Measurements from ENCODE around the gene MUC15. TPM values are rescaled to one million over a fixed set of nuclear protein-coding genes. Genes with fewer than 3 reads are reported as not detected.
A peak's percentile ranks its signal among the peaks of the same experiment; 100 is the strongest.

Gene MUC15
- total and polyA plus RNA-seq, 2 of the 8 experiments (the other 6 are each of a cell fraction or from before 2014, with no cell fraction given): not detected

DNA sequence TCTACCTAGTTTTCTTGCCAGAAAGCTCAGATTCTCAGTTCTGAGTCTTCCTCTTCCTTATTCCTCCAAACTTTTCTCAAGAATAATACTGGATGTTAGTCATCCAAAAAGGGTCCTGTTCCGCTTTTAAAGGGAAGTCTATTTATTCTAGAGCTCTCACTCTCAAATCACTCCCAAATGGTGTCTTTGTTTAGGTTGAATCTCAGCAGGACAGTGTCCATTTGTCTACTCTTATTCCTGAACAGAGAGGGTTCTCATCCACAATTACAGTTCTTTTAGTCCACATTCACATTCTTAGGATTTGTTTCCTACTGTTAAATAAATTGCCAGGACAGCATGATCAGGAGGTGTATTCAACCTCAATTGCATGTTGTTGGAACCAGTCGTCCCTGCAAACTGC is 61.3 kb downstream of the MUC15 start:
- no peak overlapping the region for H4K5ac ChIP-seq (ENCODE audit: insufficient read length, low read depth, low read length)
- no peaks in the 10 kb centered on the region for H3K79me2 ChIP-seq (ENCODE audit: control insufficient read depth in 1 of 2, insufficient read depth in 2 of 2, low read length in 2 of 2)
- H3K18ac ChIP-seq (ENCODE audit: extremely low read depth, low read length): no peak overlapping the region
- H3K4ac ChIP-seq (replicated peaks; ENCODE audit: insufficient read length, low read depth, low read length): no peak overlapping the region
- CTCF ChIA-PET (ENCODE audit: partially characterized antibody): interaction anchor here (1.5 to 2.0 kb wide), 2 partner anchors 12 to 14 kb away, joined by 5 to 6 read pairs; no protein-coding TSS in a partner anchor
- no peak overlapping the region for H2BK15ac ChIP-seq (ENCODE audit: low read length)
- H3K4me3 ChIP-seq (ENCODE audit: extremely low read depth in 1 of 4, insufficient read depth in 2 of 4, low read depth in 3 of 4, low read length in 4 of 4): no peak overlapping the region
- H2AFZ ChIP-seq (ENCODE audit: low read length): 0 out of 2 replicates have a peak overlapping the region, but pooled peaks have one; percentile 58
- no peaks in the 10 kb centered on the region for H3K79me1 ChIP-seq (ENCODE audit: low read depth, low read length)
- no peak overlapping the region for H4K8ac ChIP-seq (ENCODE audit: extremely low read depth, insufficient read depth, low read length)
- no peaks in the 10 kb centered on the region for H3K36me3 ChIP-seq (ENCODE audit: control insufficient read depth in 2 of 4, insufficient read depth in 4 of 4, low read length in 3 of 4)
- H3K4me2 ChIP-seq (ENCODE audit: insufficient read depth in 1 of 2, low read depth in 2 of 2, low read length in 2 of 2): no peak overlapping the region
- 92% methylated on average over 2 of the region's 2 CpGs; no CpG with 5 or more reads in 1 of the 2 experiments for WGBS, 2 experiments (ENCODE audit: extremely low coverage in 1 of 2, insufficient coverage in 1 of 2, insufficient read length in 1 of 2, insufficient replicate concordance in 2 of 2, low coverage in 1 of 2, low lambda C conversion rate in 2 of 2, missing lambda C conversion rate in 1 of 2)
- no peak overlapping the region for H2AK5ac ChIP-seq (ENCODE audit: low read depth, low read length)
- H3K4me1 ChIP-seq (replicated peaks in 1 of 4; ENCODE audit: control insufficient read depth in 3 of 4, insufficient read depth in 4 of 4, low read length in 3 of 4): no peaks in the 10 kb centered on the region
- no peak overlapping the region for H4K91ac ChIP-seq (replicated peaks; ENCODE audit: insufficient read length, low read length)
- no peaks in the 10 kb centered on the region for H3K27me3 ChIP-seq (replicated peaks in 1 of 4; ENCODE audit: control insufficient read depth in 3 of 4, extremely low read depth in 1 of 4, insufficient read depth in 3 of 4, low read length in 3 of 4)
- no peak overlapping the region for H3K9ac ChIP-seq (replicated peaks in 1 of 4; ENCODE audit: extremely low read depth in 1 of 4, low read depth in 3 of 4, low read length in 3 of 4)
- H2BK12ac ChIP-seq (ENCODE audit: low read depth, low read length): no peak overlapping the region
- H2BK5ac ChIP-seq (ENCODE audit: low read depth, low read length): no peak overlapping the region
- no peak overlapping the region for H2BK20ac ChIP-seq (ENCODE audit: low read length)
- no peak overlapping the region for H3K14ac ChIP-seq (ENCODE audit: insufficient read length)
- H4K20me1 ChIP-seq (replicated peaks in 1 of 2; ENCODE audit: control insufficient read depth in 1 of 2, insufficient read depth in 2 of 2, low read length in 2 of 2): no peaks in the 10 kb centered on the region
- DNase-seq (ENCODE audit: low read depth in 1 of 2, low spot score in 2 of 2): no peak
- no peaks in the 10 kb centered on the region for H3K9me3 ChIP-seq (ENCODE audit: insufficient read depth in 2 of 2, low read depth in 1 of 2, low read length in 1 of 2)
- H3K23me2 ChIP-seq (ENCODE audit: low read depth, low read length): no peaks in the 10 kb centered on the region
- no peak for FAIRE-seq
- H2BK120ac ChIP-seq (replicated peaks; ENCODE audit: low read depth, low read length): no peak overlapping the region
- H3K23ac ChIP-seq (ENCODE audit: insufficient read length): no peak overlapping the region
- H3K27ac ChIP-seq (ENCODE audit: low read depth, low read length): no peak overlapping the region
- no peak for TF ChIP-seq RNF2 (IDR thresholded peaks at IDR 0.05; ENCODE audit: borderline replicate concordance, low read depth, low read length, missing control alignments, poor library complexity, severe bottlenecking)
- POLR2A ChIA-PET (ENCODE audit: partially characterized antibody): no interaction called here
- no peak overlapping the region for H3K56ac ChIP-seq (replicated peaks; ENCODE audit: insufficient read length, low read depth, low read length)
